HEK293 (cell line): ENCODE measurements around the gene MRTFA.

Experiments
- CTCF ChIP-seq: fragments of 450-650 bp; formaldehyde crosslinking; IDR thresholded peaks from 2 replicates; pipeline ENCODE4 v1.5.1; 2016; ENCODE audit warnings: missing biosample characterization, missing genetic modification characterization
- ZNF76 ChIP-seq: fragments of 450-650 bp; formaldehyde crosslinking; IDR thresholded peaks from 2 replicates; pipeline ENCODE4; 2016; ENCODE audit warnings: low read depth, missing biosample characterization, missing genetic modification characterization, borderline replicate concordance

GRCh38 chr22:40406063-40406890 lies 230.2 kb downstream of the MRTFA start:
- TF ChIP-seq CTCF (tag by site-specific recombination) (no peak), ZNF76 (tag by site-specific recombination) (no peak)
